Neuron (in vitro differentiated cells): ENCODE results near the gene CRYGN.

Experiments used
- H2AFZ ChIP-seq: one replicate; pipeline ENCODE4 v1.6.1; 2013; ENCODE audit warnings: low read depth, mild to moderate bottlenecking, inconsistent platforms, low read length, moderate library complexity
- H3K27me3 ChIP-seq: one replicate; pipeline ENCODE4 v1.6.1; 2013; ENCODE audit warnings: low read length; ENCODE audit not compliant: insufficient read depth
- H3K36me3 ChIP-seq: one replicate; pipeline ENCODE4 v1.6.1; 2013; ENCODE audit warnings: low read length; ENCODE audit not compliant: insufficient read depth
- H3K4me1 ChIP-seq: one replicate; pipeline ENCODE4 v1.6.1; 2013; ENCODE audit warnings: low read length; ENCODE audit not compliant: insufficient read depth
- H3K4me3 ChIP-seq: 2 replicates; pipeline ENCODE4 v1.5.1; 2013; ENCODE audit warnings: mild to moderate bottlenecking, low read length, moderate library complexity
- H3K9me3 ChIP-seq: one replicate; pipeline ENCODE4 v1.6.1; 2013; ENCODE audit warnings: low read length

Gene CRYGN

DNA sequence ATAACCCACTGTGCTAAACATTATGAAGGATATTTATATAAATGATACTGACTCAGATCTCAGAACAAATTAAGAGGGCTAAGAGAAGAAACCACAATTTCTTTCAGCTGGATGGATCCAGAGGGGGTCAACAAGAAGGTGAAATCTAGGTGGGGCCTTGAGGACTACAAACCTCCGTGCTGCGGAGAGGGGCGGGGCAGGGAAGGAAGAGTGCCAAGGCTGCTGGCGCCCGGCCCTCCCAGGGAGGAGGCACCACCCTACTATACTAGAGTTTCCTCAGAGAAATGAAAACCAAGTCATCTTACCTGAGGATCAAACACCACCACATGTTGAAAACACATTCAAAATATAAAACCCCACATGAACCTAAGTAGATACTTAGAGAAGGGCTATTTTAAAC lies 29.3 kb upstream of the CRYGN start:
- Histone ChIP-seq H3K9me3 (peaks cover 5% of the 10 kb centered on the region), H3K4me3 (no peak overlapping the region), H3K36me3 (peaks cover 71% of the 10 kb centered on the region), H2AFZ (no peak overlapping the region), H3K27me3 (no peaks in the 10 kb centered on the region), H3K4me1 (peaks cover 14% of the 10 kb centered on the region)

DNA sequence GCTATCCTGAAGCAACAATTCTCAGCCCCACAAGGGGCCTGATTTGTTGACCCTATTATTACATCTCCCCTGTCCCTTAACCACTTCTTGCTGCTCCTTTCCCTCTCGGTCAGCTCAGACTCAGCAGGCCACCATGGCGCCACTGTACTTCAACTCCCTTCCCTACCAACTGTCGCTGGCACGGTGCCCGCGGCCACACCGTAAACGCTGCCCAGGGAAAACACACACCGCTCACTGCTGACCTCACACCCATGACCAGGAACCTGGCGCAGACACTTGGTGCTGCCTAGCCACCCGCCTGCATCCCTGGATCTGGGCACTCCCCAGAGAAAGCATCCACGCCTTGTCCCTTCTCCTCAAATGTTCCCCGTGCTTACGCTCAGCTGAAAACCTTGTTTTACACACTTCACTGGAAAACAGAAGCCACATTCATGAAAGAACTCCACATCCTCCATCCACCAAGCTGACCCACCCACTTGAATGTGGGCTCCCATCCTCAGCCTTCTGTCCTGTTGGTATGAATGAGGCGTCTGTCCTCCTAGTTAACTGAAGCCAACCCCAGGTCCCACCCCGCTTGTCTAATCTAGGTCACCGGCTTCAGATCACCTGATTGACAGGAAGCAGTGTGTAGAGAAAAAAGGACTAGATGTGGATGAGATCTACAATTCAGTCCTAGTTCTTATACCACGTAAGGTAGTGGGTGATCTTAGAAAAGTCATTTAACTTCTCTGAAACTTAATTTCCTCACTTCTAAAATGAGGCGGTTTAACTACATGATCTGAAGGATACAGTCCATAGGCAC lies 28.5 kb upstream of the CRYGN start:
- H3K27me3 ChIP-seq, result no peaks in the 10 kb centered on the region
- peaks cover 12% of the 10 kb centered on the region for H3K9me3 ChIP-seq
- peaks cover 14% of the 10 kb centered on the region for H3K4me1 ChIP-seq
- H3K4me3 ChIP-seq, result no peak overlapping the region
- peaks cover 74% of the 10 kb centered on the region for H3K36me3 ChIP-seq
- H2AFZ ChIP-seq, result no peak overlapping the region

DNA sequence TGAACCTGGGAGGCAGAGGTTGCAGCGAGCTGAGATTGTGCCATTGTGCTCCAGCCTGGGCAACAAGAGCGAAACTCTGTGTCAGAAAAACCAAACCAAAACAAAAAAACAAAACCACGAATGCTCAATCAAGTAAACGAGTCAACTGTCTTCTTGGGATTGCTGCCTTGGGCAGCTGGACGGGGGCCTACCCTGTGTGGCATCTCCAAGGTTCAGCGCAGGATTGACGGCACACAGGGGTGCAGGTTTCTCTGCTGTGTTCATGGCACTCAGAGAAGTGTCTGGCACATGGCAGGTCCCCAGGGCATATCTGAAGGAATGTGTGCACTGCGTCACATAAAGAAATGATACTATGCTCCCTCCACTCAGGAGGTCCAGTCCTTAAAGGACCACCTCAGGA lies 25.2 kb upstream of the CRYGN start:
- H3K4me3 ChIP-seq, result no peak overlapping the region
- no peak overlapping the region for H2AFZ ChIP-seq
- peaks cover 52% of the 10 kb centered on the region for H3K36me3 ChIP-seq
- peaks cover 11% of the 10 kb centered on the region for H3K4me1 ChIP-seq
- no peaks in the 10 kb centered on the region for H3K27me3 ChIP-seq
- H3K9me3 ChIP-seq, result peaks cover 17% of the 10 kb centered on the region

DNA sequence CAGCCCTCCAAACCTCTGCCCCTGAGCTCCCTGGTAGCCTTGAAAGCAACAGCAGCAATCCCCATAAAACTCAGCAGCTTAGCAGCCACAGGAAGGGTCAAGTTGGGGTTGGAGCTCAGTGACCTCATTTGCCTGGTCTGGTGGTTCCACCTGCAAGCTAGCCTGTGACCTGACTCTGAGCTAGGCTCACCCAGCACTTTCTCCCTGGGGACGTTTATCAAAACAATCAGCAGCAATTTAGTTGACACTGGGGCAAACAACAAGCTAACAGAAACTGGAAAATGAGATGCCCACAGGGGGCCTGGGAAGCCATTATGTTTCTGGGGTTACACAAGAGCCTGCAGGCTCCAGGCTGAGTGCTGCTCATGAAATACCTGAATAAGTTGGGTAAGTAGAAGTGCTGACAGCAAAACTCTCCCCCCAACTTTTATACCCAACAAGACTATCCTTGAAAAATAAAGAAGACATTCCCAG lies 22.4 kb upstream of the CRYGN start:
- H2AFZ ChIP-seq, result no peak overlapping the region
- peaks cover 24% of the 10 kb centered on the region for H3K36me3 ChIP-seq
- H3K4me1 ChIP-seq, result peaks cover 23% of the 10 kb centered on the region
- H3K9me3 ChIP-seq, result peaks cover 19% of the 10 kb centered on the region
- H3K27me3 ChIP-seq, result no peaks in the 10 kb centered on the region
- H3K4me3 ChIP-seq, result no peak overlapping the region

DNA sequence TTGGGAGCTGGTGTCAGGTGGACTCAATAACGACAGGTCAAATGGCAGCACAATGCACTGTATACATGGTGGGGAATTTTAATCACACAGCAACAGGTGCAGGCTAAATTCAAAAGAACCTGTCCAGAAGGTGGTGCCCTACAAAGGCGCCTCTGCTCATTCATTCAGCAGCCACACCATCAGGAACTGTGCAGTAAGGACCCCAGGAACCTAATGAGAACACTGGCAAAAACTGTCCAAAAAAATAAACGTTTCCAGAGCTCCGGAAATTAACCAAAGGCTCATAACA lies 21.9 kb upstream of the CRYGN start:
- peaks cover 19% of the 10 kb centered on the region for H3K36me3 ChIP-seq
- H3K9me3 ChIP-seq, result peaks cover 19% of the 10 kb centered on the region
- H2AFZ ChIP-seq, result no peak overlapping the region
- no peak overlapping the region for H3K4me3 ChIP-seq
- no peaks in the 10 kb centered on the region for H3K27me3 ChIP-seq
- peaks cover 23% of the 10 kb centered on the region for H3K4me1 ChIP-seq

DNA sequence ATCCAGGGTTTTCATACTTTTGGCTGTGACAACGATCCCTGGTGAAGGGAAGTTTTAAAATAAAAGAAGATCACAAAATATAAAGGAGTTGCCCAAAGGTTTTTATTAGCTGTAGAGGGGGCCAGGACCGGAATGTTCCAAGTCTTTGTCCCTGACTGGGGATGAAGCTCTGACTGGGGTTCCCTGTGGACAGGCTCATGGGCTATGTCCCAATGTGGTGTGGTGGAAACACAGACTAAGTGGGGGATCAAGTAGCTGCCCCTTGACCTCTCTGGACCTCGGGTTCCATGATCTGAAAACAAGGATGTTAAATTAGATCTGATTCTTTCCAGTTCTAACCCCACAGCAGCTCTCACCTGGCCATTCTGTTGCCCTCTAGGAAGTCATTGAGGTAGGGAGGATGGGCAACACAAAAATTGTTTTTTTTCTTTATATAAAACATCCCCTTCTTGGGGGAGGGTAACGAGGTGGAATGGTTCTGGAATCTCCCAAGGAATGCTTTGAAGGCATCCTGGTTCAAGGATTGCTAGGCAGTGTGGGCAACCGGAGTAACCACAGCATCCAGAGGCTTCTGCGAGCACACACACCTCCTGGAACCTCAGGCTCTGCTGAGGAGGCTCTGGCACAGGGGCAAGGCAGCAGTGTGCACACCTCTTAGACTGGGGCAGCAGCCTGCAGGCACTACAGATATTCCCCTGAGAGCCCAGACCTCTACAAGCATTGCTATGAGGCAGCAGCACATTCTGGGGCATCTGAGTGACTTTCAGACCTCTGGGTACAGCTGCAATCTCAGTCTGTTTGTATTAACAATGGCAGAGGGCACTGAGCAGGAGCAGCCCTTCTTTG lies 21.4 kb upstream of the CRYGN start:
- H3K9me3 ChIP-seq, result peaks cover 22% of the 10 kb centered on the region
- H3K27me3 ChIP-seq, result no peaks in the 10 kb centered on the region
- H2AFZ ChIP-seq, result no peak overlapping the region
- peaks cover 23% of the 10 kb centered on the region for H3K4me1 ChIP-seq
- H3K36me3 ChIP-seq, result peaks cover 16% of the 10 kb centered on the region
- H3K4me3 ChIP-seq, result no peak overlapping the region

DNA sequence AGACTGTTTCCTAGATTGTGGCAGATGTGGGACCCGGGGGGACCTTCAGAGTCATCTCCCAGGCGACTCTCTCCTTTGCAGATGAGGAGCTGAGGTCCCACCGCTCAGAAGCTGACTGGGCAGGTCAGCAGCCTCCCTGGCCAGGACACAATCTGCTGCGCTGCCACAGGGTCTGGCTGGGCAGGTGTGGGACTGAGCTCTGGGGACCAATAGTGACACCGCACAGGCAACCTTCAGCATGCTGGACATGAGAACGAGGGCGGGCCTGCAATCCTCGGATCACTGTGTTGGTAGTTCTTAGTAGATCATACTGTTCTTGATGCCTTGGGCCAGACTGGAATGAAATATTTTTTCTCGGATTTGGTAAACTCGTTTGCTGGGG lies 20.5 kb upstream of the CRYGN start:
- Histone ChIP-seq H3K4me3 (peak overlapping the region; percentile 27), H2AFZ (no peak overlapping the region)

DNA sequence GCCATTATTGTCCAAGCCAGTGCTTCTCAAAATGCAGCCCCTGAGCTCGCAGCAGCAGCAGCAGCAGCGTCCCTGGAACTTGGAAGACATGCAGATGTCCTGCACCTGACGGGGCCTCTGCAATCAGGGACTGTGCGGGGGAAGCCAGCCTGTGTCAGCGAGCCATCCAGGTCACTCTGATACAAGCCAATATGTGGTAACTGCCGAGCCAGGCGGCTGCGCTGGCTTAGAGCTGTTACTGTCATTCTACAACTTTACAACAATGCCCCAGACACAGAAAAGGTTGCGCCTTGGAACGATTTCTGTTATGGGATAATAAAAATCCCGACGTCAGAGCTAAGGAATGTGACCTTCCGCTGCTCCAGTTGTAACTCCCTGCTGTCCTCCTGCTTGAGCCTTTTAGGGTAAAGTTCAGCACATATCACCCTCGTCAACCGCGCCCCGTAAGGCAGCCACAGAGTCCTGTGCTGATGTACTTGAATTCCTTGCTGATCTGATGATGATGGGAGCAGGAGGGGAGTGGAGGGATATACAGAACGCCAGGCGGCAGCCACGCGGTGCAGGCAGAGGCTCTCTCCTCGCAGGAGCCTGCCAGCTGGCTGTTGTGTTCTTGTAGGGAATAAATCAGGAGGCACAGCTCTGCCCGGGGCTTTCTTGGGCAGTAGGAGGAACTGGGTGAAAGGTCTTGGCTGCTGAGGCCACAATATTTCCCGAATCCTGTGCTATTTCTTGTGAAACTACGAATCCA lies 20.0 kb upstream of the CRYGN start:
- no peaks in the 10 kb centered on the region for H3K27me3 ChIP-seq
- H3K4me1 ChIP-seq, result peaks cover 23% of the 10 kb centered on the region
- no peak overlapping the region for H2AFZ ChIP-seq
- peak overlapping the region; percentile 27 for H3K4me3 ChIP-seq
- H3K9me3 ChIP-seq, result peaks cover 17% of the 10 kb centered on the region
- peaks cover 3% of the 10 kb centered on the region for H3K36me3 ChIP-seq

More for the DNA sequence above, 20.5 kb upstream of the CRYGN start:
- Histone ChIP-seq H3K9me3 (peaks cover 20% of the 10 kb centered on the region), H3K36me3 (peaks cover 8% of the 10 kb centered on the region), H3K27me3 (no peaks in the 10 kb centered on the region), H3K4me1 (peaks cover 23% of the 10 kb centered on the region)

DNA sequence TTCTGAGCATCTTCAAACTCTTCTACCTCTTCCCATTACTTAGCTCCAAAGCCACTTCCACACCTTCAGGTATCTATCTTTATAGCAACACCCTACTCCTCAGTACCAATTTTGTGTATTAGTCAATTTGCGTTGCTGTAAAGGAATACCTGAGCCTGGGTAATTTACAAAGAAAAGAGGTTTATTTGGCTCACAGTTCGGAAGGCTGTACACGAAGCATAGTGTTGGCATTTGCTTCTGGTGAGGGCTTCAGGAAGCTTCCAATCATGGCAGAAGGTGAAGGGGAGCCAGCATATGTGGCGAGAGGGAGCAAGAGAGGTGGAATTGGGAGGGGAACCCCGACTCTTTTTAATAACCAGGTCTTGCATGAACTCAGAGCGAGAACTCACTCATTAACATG lies 17.6 kb upstream of the CRYGN start:
- no peak overlapping the region for H3K4me3 ChIP-seq
- H3K9me3 ChIP-seq, result peaks cover 10% of the 10 kb centered on the region
- H2AFZ ChIP-seq, result no peak overlapping the region

DNA sequence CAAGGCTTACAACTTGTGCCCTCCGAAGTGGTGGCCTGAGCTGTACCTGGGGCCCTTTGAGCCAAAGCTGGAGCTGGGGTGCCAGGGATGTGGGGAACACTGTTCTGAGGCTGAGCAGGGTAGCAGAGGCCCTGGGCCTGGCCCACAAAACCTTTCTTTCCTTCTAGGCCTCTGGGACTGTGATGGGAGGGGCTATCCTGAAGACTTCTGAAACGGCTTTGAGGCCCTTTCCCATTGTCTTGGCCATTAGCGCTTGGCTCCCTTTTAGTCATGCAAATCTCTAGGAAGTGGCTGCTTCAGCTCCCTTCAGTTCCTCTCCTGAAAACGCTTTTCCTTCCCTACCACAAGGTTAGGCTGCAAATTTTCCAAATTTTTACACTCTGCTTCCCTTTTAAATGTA lies 16.8 kb upstream of the CRYGN start:
- Histone ChIP-seq H2AFZ (no peak overlapping the region), H3K27me3 (peaks cover 2% of the 10 kb centered on the region), H3K4me1 (peaks cover 23% of the 10 kb centered on the region), H3K4me3 (no peak overlapping the region), H3K36me3 (no peaks in the 10 kb centered on the region), H3K9me3 (peaks cover 6% of the 10 kb centered on the region)

More for the DNA sequence above, 17.6 kb upstream of the CRYGN start:
- Histone ChIP-seq H3K27me3 (peaks cover 2% of the 10 kb centered on the region), H3K36me3 (no peaks in the 10 kb centered on the region), H3K4me1 (peaks cover 23% of the 10 kb centered on the region)

DNA sequence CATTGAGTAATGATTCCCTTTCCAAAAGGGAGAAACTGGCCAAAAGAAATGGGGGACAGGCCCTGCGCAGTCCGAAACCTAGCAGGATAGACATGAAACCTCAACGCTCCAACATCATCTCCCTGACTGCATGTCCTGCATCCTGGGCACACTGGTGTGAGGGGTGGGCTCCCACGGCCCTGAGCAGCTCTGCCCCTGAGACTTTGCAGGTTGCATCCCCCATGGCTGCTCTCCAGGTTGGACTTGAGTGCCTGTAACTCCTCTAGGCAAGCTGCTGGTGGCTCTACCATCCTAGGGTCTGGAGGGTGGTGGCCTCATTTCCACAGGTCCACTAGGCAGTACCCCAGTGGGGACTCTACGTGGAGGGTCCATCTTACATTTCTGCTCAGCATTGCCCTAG lies 16.3 kb upstream of the CRYGN start:
- H3K27me3 ChIP-seq, result peaks cover 2% of the 10 kb centered on the region
- no peaks in the 10 kb centered on the region for H3K36me3 ChIP-seq

DNA sequence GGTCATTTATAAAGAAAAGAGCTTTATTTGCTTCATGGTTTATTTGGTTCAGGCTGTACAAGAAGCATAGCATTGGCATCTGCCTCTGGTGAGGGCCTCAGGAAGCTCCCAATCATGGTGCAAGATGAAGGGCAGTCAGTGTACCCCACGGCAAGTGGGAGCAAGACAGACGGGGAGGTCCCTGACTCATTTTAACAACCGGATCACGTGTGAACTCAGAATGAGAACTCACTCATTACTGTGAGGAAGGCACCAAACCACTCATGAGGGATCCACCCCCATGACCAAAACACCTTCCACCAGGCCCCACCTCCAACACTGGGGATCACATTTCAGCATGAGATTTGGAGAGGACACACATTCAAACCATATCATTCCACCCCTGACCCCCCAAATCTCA lies 15.7 kb upstream of the CRYGN start:
- Histone ChIP-seq H3K9me3 (peaks cover 6% of the 10 kb centered on the region), H3K36me3 (no peaks in the 10 kb centered on the region), H3K4me3 (no peak overlapping the region), H3K4me1 (peaks cover 17% of the 10 kb centered on the region), H2AFZ (no peak overlapping the region), H3K27me3 (peaks cover 2% of the 10 kb centered on the region)

More for the DNA sequence above, 16.3 kb upstream of the CRYGN start:
- H3K4me3 ChIP-seq, result no peak overlapping the region
- H3K9me3 ChIP-seq, result peaks cover 6% of the 10 kb centered on the region
- H2AFZ ChIP-seq, result no peak overlapping the region
- peaks cover 19% of the 10 kb centered on the region for H3K4me1 ChIP-seq
